Liver (tissue), 9 donors: Measurements from ENCODE around the gene COL6A3. TPM values are rescaled to one million over a fixed set of nuclear protein-coding genes. Genes with fewer than 3 reads are reported as not detected.
A peak's percentile ranks its signal among the peaks of the same experiment; 100 is the strongest.

Source experiments
- DNase-seq: peaks from one replicate; pipeline ENCODE4 v3.0.0-alpha.2; 2017; ENCODE audit warnings: low spot score
- H3K27ac ChIP-seq, 2 donors: one replicate each; pipeline ENCODE4 v1.7.0; 2013; ENCODE audit warnings: inconsistent platforms in 2 of 2, low read length in 2 of 2, control low read depth in 1 of 2, low read depth in 1 of 2, mild to moderate bottlenecking in 1 of 2
- H3K27me3 ChIP-seq, 4 donors: one replicate each; pipeline versions ENCODE4 v1.6.1 to v1.7.0; 2013; ENCODE audit warnings: low read length in 3 of 4, inconsistent platforms in 1 of 4, mild to moderate bottlenecking in 1 of 4, moderate library complexity in 1 of 4; ENCODE audit not compliant: control insufficient read depth in 4 of 4, insufficient read depth in 4 of 4
- H3K36me3 ChIP-seq, 4 donors: one replicate each; pipeline versions ENCODE4 v1.6.1 to v1.7.0; 2013; ENCODE audit warnings: low read length in 3 of 4, mild to moderate bottlenecking in 3 of 4, low read depth in 1 of 4, moderate library complexity in 1 of 4; ENCODE audit not compliant: control insufficient read depth in 4 of 4, insufficient read depth in 3 of 4
- H3K4me1 ChIP-seq, 4 donors: one replicate each; pipeline versions ENCODE4 v1.6.1 to v1.7.0; 2013; ENCODE audit warnings: low read length in 3 of 4, mild to moderate bottlenecking in 3 of 4, moderate library complexity in 1 of 4; ENCODE audit not compliant: control insufficient read depth in 4 of 4, insufficient read depth in 4 of 4
- H3K4me3 ChIP-seq, 3 donors: one replicate each; pipeline versions ENCODE4 v1.6.1 to v1.7.0; 2013; ENCODE audit warnings: low read length in 3 of 3, control low read depth in 1 of 3, low read depth in 1 of 3, mild to moderate bottlenecking in 1 of 3
- H3K9ac ChIP-seq, 2 donors: one replicate each; pipeline ENCODE4 v1.7.0; 2013; ENCODE audit warnings: low read length in 2 of 2, mild to moderate bottlenecking in 2 of 2, moderate library complexity in 2 of 2, control low read depth in 1 of 2, low read depth in 1 of 2
- H3K9me3 ChIP-seq, 4 donors: one replicate each; pipeline versions ENCODE4 v1.6.1 to v1.7.0; 2013; ENCODE audit warnings: low read length in 3 of 4; ENCODE audit not compliant: control insufficient read depth in 4 of 4
- EGR1 ChIP-seq, 2 donors: IDR thresholded peaks; 2 replicates each; pipeline ENCODE4 v1.6.1; 2016 to 2018; ENCODE audit warnings: antibody characterized with exemption in 2 of 2, low read depth in 2 of 2
- FOXA1 ChIP-seq: IDR thresholded peaks from 2 replicates; pipeline ENCODE4 v1.6.1; 2016; ENCODE audit warnings: antibody characterized with exemption
- HNF4A ChIP-seq, 2 donors: conservative IDR thresholded peaks; 2 replicates each; pipeline ENCODE4 v1.6.1; 2016; ENCODE audit warnings: antibody characterized with exemption in 2 of 2, mild to moderate bottlenecking in 2 of 2
- HNF4G ChIP-seq: IDR thresholded peaks from 2 replicates; pipeline ENCODE4 v1.6.1; 2016; ENCODE audit warnings: antibody characterized with exemption
- JUND ChIP-seq, 2 donors: IDR thresholded peaks; 2 replicates each; pipeline ENCODE4 v1.6.1; 2016; ENCODE audit warnings: antibody characterized with exemption in 2 of 2
- MAX ChIP-seq: IDR thresholded peaks from 2 replicates; pipeline ENCODE4 v1.6.1; 2016; ENCODE audit warnings: antibody characterized with exemption
- RAD21 ChIP-seq, 2 donors: IDR thresholded peaks; 2 replicates each; pipeline ENCODE4 v1.6.1; 2016; ENCODE audit warnings: antibody characterized with exemption in 2 of 2, mild to moderate bottlenecking in 2 of 2
- RXRA ChIP-seq, 2 donors: IDR thresholded peaks; 2 replicates each; pipeline ENCODE4 v1.6.1; 2017 to 2018; ENCODE audit warnings: antibody characterized with exemption in 2 of 2, mild to moderate bottlenecking in 1 of 2
- SP1 ChIP-seq: IDR thresholded peaks from 2 replicates; pipeline ENCODE4 v1.6.1; 2018; ENCODE audit warnings: antibody characterized with exemption, mild to moderate bottlenecking
- TAF1 ChIP-seq: conservative IDR thresholded peaks from 2 replicates; pipeline ENCODE4 v1.6.1; 2016; ENCODE audit warnings: antibody characterized with exemption, mild to moderate bottlenecking
- YY1 ChIP-seq: IDR thresholded peaks from 2 replicates; pipeline ENCODE4 v1.6.1; 2016; ENCODE audit warnings: antibody characterized with exemption, mild to moderate bottlenecking
- WGBS: extraction: QIAGEN DNeasy Blood & Tissue Kit; methylation state at CpG from one replicate; pipeline ENCODE4 v1.1.7; 2013; 5-methylcytosine and 5-hydroxymethylcytosine counted together
- polyA plus RNA-seq, 2 donors: library from polyadenylated mRNA; stranded (reverse) in 1 of 2; unstranded in 1 of 2; fragments of 200-250 nt in 1 of 2; fragments of >200 nt in 1 of 2; fragmentation: Nextera tagmentation in 1 of 2; extraction: Ambion mirVana in 1 of 2; gene quantifications; one replicate each; pipeline versions ENCODE4 v1.2.1 to v1.2.3, GENCODE V29; 2013 to 2015
- total RNA-seq, 2 donors: library from RNA; depleted of rRNA; stranded (reverse); fragments of >200 nt; gene quantifications; one replicate each; pipeline ENCODE4 v1.2.3, GENCODE V29; 2014
- TF ChIP-seq, protein P1 (sequence below): IDR thresholded peaks from 2 replicates; pipeline ENCODE4 v1.6.1; 2016; ENCODE audit warnings: antibody characterized with exemption
- TF ChIP-seq, protein P2 (sequence below): fragments of 150-350 bp; IDR thresholded peaks from 2 replicates; pipeline ENCODE4 v1.5.1; 2017; ENCODE audit warnings: improper control_type of control experiment, low read depth, low read length; ENCODE audit not compliant: missing input control
- donor health status: healthy.
- donor health status: healthy.
- donor health status: healthy.
- donor health status: healthy.
- donor health status: healthy.

Gene COL6A3
- total and polyA plus RNA-seq, 4 donors = 1.7 to 28.7 (median 17.5) TPM

- TF ChIP-seq HNF4G = no peak
- no peak for TF ChIP-seq RXRA (IDR thresholded peaks at IDR 0.05)
- no peak for TF ChIP-seq YY1
- TF ChIP-seq FOXA1 = no peak
- no peak for TF ChIP-seq MAX
- TF ChIP-seq SP1 = no peak
- no peak for TF ChIP-seq EGR1 (IDR thresholded peaks at IDR 0.05; ENCODE audit: low read depth in 2 of 2)
- TF ChIP-seq, protein P1, sequence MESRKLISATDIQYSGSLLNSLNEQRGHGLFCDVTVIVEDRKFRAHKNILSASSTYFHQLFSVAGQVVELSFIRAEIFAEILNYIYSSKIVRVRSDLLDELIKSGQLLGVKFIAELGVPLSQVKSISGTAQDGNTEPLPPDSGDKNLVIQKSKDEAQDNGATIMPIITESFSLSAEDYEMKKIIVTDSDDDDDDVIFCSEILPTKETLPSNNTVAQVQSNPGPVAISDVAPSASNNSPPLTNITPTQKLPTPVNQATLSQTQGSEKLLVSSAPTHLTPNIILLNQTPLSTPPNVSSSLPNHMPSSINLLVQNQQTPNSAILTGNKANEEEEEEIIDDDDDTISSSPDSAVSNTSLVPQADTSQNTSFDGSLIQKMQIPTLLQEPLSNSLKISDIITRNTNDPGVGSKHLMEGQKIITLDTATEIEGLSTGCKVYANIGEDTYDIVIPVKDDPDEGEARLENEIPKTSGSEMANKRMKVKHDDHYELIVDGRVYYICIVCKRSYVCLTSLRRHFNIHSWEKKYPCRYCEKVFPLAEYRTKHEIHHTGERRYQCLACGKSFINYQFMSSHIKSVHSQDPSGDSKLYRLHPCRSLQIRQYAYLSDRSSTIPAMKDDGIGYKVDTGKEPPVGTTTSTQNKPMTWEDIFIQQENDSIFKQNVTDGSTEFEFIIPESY = no peak
- no peak for TF ChIP-seq JUND (IDR thresholded peaks at IDR 0.05)
- no peaks in the 10 kb centered on the region for H3K27me3 ChIP-seq
- WGBS = 51% methylated on average over 8 of the region's 8 CpGs
- H3K9ac ChIP-seq = no peak overlapping the region
- no peak overlapping the region for H3K4me3 ChIP-seq
- no peak for DNase-seq
- no peaks in the 10 kb centered on the region for H3K9me3 ChIP-seq
- peaks cover 0 to 11% (median 1%) of the 10 kb centered on the region in 4 donors for H3K4me1 ChIP-seq
- no peaks in the 10 kb centered on the region for H3K36me3 ChIP-seq
- no peak overlapping the region for H3K27ac ChIP-seq
Measured at GRCh38 chr2:237351046-237351445, 62.9 kb downstream of the COL6A3 start.

DNA sequence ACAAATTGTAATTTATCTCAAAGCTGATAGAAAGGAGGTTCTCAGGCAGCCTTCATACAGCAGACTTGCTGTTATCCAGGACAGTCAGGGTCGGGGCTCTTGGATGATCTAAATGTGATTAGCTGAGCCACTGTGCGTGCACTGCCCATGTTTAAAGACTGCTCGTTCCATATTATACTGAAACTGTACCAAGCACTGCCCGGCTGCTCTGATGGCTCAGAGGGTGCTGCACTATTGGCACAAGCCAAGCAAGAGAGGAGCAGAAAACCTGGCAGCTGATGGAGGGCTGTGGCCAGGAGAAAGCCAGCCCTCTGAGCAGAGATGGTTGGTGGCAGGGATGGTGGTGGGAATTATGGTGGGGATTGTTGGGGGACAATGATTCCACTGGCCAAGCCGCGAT lies 63.4 kb downstream of the COL6A3 start:
- Histone ChIP-seq H3K4me1 (peaks cover 0 to 11% (median 1%) of the 10 kb centered on the region in 4 donors), H3K4me3 (no peak overlapping the region), H3K27me3 (no peaks in the 10 kb centered on the region), H3K36me3 (no peaks in the 10 kb centered on the region), H3K27ac (no peak overlapping the region), H3K9ac (no peak overlapping the region), H3K9me3 (no peaks in the 10 kb centered on the region)
- WGBS = 73% methylated on average over 6 of the region's 6 CpGs
- TF ChIP-seq, protein P2, sequence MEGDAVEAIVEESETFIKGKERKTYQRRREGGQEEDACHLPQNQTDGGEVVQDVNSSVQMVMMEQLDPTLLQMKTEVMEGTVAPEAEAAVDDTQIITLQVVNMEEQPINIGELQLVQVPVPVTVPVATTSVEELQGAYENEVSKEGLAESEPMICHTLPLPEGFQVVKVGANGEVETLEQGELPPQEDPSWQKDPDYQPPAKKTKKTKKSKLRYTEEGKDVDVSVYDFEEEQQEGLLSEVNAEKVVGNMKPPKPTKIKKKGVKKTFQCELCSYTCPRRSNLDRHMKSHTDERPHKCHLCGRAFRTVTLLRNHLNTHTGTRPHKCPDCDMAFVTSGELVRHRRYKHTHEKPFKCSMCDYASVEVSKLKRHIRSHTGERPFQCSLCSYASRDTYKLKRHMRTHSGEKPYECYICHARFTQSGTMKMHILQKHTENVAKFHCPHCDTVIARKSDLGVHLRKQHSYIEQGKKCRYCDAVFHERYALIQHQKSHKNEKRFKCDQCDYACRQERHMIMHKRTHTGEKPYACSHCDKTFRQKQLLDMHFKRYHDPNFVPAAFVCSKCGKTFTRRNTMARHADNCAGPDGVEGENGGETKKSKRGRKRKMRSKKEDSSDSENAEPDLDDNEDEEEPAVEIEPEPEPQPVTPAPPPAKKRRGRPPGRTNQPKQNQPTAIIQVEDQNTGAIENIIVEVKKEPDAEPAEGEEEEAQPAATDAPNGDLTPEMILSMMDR = no peak
- no peak for TF ChIP-seq SP1
- TF ChIP-seq JUND (IDR thresholded peaks at IDR 0.05) = no peak
- no peak for TF ChIP-seq TAF1
- no peak for TF ChIP-seq HNF4A (conservative IDR thresholded peaks at IDR 0.05)
- no peak for DNase-seq

GRCh38 chr2:237350070-237350469 lies 63.9 kb downstream of the COL6A3 start:
- Histone ChIP-seq H3K27me3 (no peaks in the 10 kb centered on the region), H3K9ac (no peak overlapping the region), H3K27ac (no peak overlapping the region), H3K4me3 (no peak overlapping the region), H3K4me1 (peaks cover 0 to 11% (median 1%) of the 10 kb centered on the region in 4 donors), H3K36me3 (no peaks in the 10 kb centered on the region), H3K9me3 (no peaks in the 10 kb centered on the region)
- DNase-seq = no peak
- TF ChIP-seq MAX (no peak), RXRA (IDR thresholded peaks at IDR 0.05) (peak in 1 of 2 donors; percentile 13), YY1 (no peak), EGR1 (IDR thresholded peaks at IDR 0.05; ENCODE audit: low read depth in 2 of 2) (no peak), HNF4A (conservative IDR thresholded peaks at IDR 0.05) (peak in 1 of 2 donors; percentile 30), JUND (IDR thresholded peaks at IDR 0.05) (no peak), RAD21 (IDR thresholded peaks at IDR 0.05) (no peak)
- WGBS = 69% methylated on average over 11 of the region's 11 CpGs
